Uterus (tissue), 2 donors: ENCODE data around the gene PDGFB.

Source experiments
- CTCF ChIP-seq, 4 experiments: fragments of 200-600 bp in 2 of 4; fragments of 450-650 bp in 2 of 4; sonication (generic) in 2 of 4; IDR thresholded peaks; one replicate each; pipeline ENCODE4 v1.5.1; 2016 to 2019; ENCODE audit warnings: antibody characterized with exemption in 4 of 4, mild to moderate bottlenecking in 2 of 4, moderate library complexity in 1 of 4
- POLR2A ChIP-seq, 2 donors: fragments of 450-650 bp; IDR thresholded peaks; one replicate each; pipeline ENCODE4 v1.6.1; 2016; ENCODE audit warnings: antibody characterized with exemption in 2 of 2, mild to moderate bottlenecking in 1 of 2, moderate library complexity in 1 of 2

- TF ChIP-seq CTCF (IDR thresholded peaks at IDR 0.05) (peak; percentile 9 to 41 (median 16)), POLR2A (IDR thresholded peaks at IDR 0.05) (no peak)
These were observed 59.2 kb downstream of the PDGFB start for GRCh38 chr22:39185601-39186012.
